NCI-H146 (cell line): ENCODE measurements around the gene FLYWCH2.
A peak's percentile ranks its signal among the peaks of the same experiment; 100 is the strongest.

ENCODE experiments used
- DNase-seq: peaks from one replicate; lab custom pipeline; 2025; lab: John Stamatoyannopoulos, UW

The FLYWCH2 gene

GRCh38 chr16:2881783-2882649 lies 999 bp upstream of the FLYWCH2 start:
- DNase-seq = peak; percentile 46

GRCh38 chr16:2883458-2883908 lies 468 bp downstream of the FLYWCH2 start:
- peak; percentile 41 for DNase-seq

- no peak for DNase-seq
Observed at GRCh38 chr16:2884041-2884451, 1.0 kb downstream of the FLYWCH2 start.

DNA sequence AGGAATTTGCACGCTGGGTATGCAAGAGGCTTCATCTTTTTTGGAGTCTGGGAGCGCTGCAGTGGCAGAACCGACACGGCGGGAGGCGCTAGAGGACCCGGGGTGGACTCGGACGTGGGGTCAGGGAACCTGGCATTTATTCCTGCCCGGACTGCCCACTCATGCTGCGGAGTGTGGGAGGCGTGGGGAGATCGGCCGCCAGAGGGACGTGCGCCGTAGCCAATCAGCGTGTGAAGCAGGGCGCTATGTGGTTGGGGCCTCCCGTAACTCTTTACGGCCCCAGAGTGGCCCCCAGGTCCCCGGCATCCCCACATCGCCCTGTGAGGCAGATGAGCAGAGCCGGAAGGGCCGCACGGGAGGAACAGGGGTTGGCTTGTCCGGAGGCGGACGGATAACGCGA lies 11.2 kb downstream of the FLYWCH2 start:
- DNase-seq = no peak

- DNase-seq = no peak
Observed at GRCh38 chr16:2895813-2896212, 12.8 kb downstream of the FLYWCH2 start.

DNA sequence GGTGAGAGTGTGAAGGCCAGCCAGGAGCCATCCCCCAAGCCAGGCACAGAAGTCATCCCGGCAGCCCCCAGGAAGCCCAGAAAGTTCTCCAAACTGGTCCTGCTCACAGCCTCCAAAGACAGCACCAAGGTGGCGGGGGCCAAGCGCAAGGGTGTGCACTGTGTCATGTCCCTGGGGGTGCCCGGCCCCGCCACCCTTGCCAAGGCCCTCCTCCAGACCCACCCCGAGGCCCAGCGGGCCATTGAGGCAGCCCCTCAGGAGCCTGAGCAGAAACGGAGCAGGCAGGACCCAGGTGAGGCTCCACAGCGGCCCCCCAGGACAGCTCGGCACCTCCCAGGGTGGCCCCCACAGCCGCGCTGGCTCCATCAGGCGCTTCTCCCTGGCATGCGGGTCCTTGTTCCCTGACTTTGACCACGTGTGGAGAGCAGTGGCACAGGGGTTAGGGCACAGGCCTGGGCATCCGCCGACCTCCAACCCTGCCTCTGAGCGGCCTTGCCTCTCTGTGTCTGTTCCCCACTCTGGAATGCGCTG lies 13.5 kb downstream of the FLYWCH2 start:
- DNase-seq = no peak

GRCh38 chr16:2897110-2897509 lies 14.1 kb downstream of the FLYWCH2 start:
- DNase-seq = no peak

DNA sequence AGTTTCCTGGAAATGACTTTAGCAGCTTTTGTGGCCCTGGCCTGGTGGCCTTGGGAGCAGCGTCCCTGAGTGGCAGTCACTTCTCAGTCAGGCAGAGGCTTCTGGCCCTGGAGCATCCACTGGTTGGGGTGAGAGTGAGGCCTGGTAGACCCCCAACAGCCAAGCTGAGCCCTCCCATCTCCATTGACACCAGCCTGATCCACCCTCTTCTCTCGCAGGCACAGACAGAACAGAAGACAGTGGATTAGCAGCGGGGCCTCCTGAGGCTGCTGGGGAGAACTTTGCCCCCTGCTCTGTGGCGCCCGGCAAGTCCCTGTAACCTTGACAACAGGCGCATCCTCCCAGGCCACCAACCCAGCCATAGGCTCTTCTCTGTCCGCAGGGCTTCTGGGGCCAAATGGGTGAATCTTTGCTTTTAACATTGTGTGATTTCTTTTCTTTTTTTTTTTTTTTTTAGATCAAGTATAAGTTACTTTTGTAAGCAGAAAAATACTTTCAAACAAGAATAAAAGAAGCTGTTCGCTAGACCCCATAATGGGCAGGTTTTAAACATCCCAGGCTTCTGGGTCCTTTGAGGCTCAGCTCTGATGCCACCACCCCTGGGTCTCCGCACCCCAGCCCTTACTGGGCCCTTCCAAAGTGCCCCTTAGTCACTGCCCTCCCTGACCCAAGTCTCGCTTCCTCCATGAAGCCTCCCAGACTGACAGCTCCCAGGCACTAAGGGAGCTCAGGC lies 16.0 kb downstream of the FLYWCH2 start:
- no peak for DNase-seq

DNA sequence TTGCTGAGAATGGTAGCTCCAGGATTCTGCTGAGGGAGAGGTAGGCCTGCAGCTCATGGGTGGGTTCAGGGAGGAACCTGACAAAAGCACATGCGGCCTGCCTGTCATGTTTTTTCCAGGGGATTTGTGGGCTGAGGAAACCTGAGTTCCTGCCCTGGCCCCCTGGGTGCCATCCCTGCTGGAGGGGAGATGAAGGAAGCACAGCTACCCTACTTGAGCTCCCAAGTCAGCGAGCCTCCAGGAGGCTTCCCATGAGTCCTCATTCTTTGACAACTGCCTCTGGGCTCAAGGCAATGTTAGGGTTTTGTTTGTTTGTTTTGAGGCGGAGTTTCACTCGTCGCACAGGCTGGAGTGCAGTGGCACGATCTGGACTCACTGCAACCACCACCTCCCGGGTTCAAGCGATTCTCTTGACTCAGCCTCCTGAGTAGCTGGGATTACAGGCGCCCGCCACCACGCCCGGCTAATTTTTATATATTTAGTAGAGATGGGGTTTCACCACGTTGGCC lies 16.6 kb downstream of the FLYWCH2 start:
- DNase-seq = no peak

GRCh38 chr16:2900526-2901075 lies 17.6 kb downstream of the FLYWCH2 start:
- DNase-seq = no peak

GRCh38 chr16:2902337-2903130 lies 19.5 kb downstream of the FLYWCH2 start:
- DNase-seq = no peak

- peak; percentile 88 for DNase-seq
Observed at GRCh38 chr16:2904100-2904921, 21.3 kb downstream of the FLYWCH2 start.

DNA sequence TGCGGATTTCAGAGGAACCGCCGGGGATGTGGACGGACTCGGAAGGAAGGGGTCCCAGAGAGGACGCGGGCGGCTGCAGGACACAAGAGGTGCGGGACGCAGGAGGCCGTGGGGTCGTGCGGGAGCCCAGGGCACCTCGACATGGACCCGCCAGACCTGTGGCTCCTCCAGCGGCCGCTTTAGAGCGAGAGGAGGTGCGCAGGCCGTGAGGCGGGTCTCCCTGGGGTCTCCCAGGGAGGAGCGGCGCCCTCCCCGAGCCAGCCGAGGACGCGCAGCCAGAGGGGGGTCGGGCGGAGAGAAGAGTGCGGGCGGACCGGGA lies 21.9 kb downstream of the FLYWCH2 start:
- DNase-seq = peak; percentile 67

DNA sequence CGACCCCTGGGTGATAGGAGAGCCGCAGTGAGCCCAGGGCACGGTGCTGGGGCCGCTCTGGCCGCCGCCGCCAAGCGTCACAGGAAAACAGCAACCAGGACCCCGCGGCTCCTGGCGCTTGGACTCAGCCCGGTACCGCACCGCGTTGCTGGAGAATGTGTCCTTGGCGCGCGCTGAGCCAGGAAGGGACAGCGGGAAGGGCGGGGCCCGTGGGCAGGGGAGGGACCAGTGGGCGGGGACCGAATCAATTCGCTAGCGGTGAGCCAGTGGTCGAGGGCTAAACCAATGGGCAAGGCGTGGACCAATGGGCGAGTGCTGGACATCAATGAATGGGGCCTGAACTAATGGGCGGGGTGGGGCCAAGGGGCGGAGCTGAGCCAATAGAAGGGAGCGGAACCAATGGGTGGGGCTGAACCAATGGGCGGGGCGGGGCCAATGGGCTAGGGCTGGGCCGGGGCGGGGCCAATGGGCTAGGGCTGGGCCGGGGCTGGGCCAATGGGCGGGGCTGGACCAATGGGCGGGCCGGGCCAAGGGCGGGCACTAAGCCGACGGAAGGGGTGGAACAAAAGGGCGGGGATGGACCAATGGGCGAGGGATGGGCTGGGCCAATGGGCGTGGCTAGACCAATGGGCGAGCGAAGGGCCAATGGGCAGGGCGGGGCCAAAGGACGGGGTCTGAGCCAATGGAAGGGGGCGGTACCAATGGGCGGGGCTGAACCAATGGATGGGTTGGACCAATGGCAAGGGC lies 22.4 kb downstream of the FLYWCH2 start:
- peak; percentile 100 for DNase-seq

DNA sequence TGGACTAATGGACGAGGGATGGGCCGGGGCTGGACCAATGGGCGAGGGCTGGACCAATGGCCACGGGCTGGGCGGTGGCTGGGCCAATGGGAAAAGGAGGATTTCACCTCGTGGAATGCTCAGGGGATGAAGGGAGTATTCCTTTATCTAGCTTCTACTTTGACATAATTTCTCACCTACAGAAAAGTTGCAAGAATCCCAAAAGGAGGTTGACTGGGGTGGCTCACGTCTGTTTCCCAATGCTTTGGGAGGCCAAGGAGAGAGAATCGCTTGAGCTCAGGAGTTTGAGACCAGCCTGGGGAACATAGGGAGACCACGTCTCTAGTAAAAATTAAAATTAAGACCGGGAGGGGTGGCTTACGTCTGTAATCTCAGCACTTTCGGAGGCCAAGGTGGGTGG lies 23.0 kb downstream of the FLYWCH2 start:
- no peak for DNase-seq

DNA sequence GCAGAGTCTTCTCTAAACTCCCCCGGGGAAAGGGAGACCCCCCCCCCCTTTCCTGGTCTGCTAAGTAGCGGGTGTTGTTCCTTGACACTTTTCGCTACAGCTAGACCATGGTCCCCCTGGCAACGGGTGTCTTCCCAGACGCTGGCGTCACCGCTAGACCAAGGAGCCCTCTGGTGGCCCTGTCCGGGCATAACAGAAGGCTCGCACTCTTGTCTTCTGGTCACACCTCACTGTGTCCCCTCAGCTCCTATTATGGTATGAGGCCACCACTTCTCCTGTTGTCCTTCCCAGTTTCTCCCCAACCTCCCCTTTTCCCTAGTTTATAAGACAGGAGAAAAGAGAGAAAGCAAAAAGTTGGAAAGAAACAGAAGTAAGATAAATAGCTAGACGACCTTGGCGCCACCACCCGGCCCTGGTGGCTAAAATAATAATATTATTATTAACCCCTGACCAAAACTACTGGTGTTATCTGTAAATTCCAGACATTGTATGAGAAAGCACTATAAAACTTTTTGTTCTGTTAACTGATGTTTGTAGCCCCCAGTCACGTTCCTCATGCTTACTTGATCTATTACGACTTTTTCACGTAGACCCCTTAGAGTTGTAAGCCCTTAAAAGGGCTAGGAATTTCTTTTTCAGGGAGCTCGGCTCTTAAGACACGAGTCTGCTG lies 24.2 kb downstream of the FLYWCH2 start:
- peak; percentile 48 for DNase-seq

DNA sequence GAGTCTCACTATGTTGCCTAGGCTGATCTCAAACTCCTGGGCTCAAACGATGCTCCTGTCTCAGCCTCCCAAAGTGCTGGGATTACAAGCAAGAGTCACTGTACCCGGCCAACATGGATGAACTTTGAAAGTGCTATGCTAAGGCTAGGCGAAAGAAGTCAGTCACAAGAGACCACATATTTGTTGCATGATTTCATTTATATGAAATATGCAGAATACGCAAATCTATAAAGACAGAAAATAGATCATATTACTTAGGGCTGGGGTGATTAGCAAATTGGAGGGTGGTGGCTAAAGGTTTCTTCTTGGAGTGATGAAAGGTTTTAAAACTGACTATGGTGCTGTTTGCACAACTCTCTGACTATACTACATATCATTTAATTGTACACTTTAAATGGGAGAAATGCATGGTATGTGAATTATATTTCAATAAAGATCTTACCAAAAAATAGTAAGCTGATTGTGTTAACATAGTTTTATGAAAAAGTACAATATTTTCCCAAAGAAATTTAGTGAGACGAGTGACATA lies 27.5 kb downstream of the FLYWCH2 start:
- no peak for DNase-seq

- DNase-seq = peak; percentile 99
Observed at GRCh38 chr16:2911638-2912329, 28.8 kb downstream of the FLYWCH2 start, which contains the start of gene FLYWCH1. TSS of gene FLYWCH1 (plus strand) at chr16:2911931. CDS start at chr16:2929686, 17,755 bp downstream.
